ENCODE data around the gene DYSF.

The DYSF gene

GRCh38 chr2:71734620-71735019, 281.3 kb downstream of the DYSF start:
- no peak for DNase-seq

- DNase-seq: peak; percentile 14
These were observed 282.3 kb downstream of the DYSF start for GRCh38 chr2:71735676-71736075.
